A673 (cell line): ENCODE measurements around the gene IYD.
"Not testable (repeated sequence)": the region's sequence is repeated elsewhere in the genome, so short reads cannot be mapped to it uniquely, and the experiment has no call there.

Source experiments
- EZH2 ChIP-seq: fragments of 200-600 bp; sonication (generic); IDR thresholded peaks from 2 replicates; pipeline ENCODE4 v1.6.1; 2017; ENCODE audit warnings: borderline replicate concordance, low read depth, mild to moderate bottlenecking, mixed read lengths, antibody characterized with exemption, low read length; ENCODE audit not compliant: poor library complexity, severe bottlenecking
- TF ChIP-seq, protein P1 (sequence below): fragments of 300-800, 200-600 bp; sonication (generic); conservative IDR thresholded peaks from 2 replicates; pipeline ENCODE4 v1.5.1; 2017; ENCODE audit warnings: low read depth, mild to moderate bottlenecking, antibody characterized with exemption, low read length, moderate library complexity, mixed read lengths

- TF ChIP-seq, protein P1, sequence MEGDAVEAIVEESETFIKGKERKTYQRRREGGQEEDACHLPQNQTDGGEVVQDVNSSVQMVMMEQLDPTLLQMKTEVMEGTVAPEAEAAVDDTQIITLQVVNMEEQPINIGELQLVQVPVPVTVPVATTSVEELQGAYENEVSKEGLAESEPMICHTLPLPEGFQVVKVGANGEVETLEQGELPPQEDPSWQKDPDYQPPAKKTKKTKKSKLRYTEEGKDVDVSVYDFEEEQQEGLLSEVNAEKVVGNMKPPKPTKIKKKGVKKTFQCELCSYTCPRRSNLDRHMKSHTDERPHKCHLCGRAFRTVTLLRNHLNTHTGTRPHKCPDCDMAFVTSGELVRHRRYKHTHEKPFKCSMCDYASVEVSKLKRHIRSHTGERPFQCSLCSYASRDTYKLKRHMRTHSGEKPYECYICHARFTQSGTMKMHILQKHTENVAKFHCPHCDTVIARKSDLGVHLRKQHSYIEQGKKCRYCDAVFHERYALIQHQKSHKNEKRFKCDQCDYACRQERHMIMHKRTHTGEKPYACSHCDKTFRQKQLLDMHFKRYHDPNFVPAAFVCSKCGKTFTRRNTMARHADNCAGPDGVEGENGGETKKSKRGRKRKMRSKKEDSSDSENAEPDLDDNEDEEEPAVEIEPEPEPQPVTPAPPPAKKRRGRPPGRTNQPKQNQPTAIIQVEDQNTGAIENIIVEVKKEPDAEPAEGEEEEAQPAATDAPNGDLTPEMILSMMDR = not testable (repeated sequence)
- not testable (repeated sequence) for TF ChIP-seq EZH2
These were observed 80.2 kb downstream of the IYD start for GRCh38 chr6:150449055-150449454.
